H1 (cell line): Measurements from ENCODE around the gene RBM19. TPM values are rescaled to one million over a fixed set of nuclear protein-coding genes. Genes with fewer than 3 reads are reported as not detected.

Source experiments
- ATF3 ChIP-seq: IDR thresholded peaks from 2 replicates; pipeline ENCODE4 v1.6.1; 2011; ENCODE audit warnings: low read depth, mild to moderate bottlenecking, low read length; ENCODE audit not compliant: insufficient read depth
- BACH1 ChIP-seq: IDR thresholded peaks from 2 replicates; pipeline ENCODE4 v1.6.1; 2012; ENCODE audit warnings: low read length, improper control_type of control experiment
- GTF2F1 ChIP-seq: IDR thresholded peaks from 2 replicates; pipeline ENCODE4 v1.6.1; 2012; ENCODE audit warnings: low read depth, low read length, improper control_type of control experiment, borderline replicate concordance
- RAD21 ChIP-seq, 2 experiments: IDR thresholded peaks in 1 of 2; conservative IDR thresholded peaks in 1 of 2; 2 replicates each; pipeline ENCODE4 v1.6.1; 2011; ENCODE audit warnings: low read depth in 2 of 2, low read length in 2 of 2, improper control_type of control experiment in 1 of 2, inconsistent platforms in 1 of 2, mild to moderate bottlenecking in 1 of 2, moderate library complexity in 1 of 2
- ZNF274 ChIP-seq: IDR thresholded peaks from 2 replicates; pipeline ENCODE4 v1.7.0; 2012; ENCODE audit warnings: low read length, borderline replicate concordance; ENCODE audit errors: extremely low read depth
- polyA plus RNA-seq, 7 experiments: library from polyadenylated mRNA; depleted of rRNA in 3 of 7; stranded (reverse) in 5 of 7; unstranded in 2 of 7; fragments of >200 nt in 5 of 7; fragments of 200-250 nt in 2 of 7; gene quantifications; 1 replicate in 5 of 7; 2 replicates in 1 of 7; 4 replicates in 1 of 7; pipeline versions ENCODE4 v1.2.1 to v1.2.3, GENCODE V29; 2011 to 2013; ENCODE audit warnings: missing spikeins in 2 of 7, mixed read lengths in 2 of 7
- total RNA-seq: library from RNA; stranded (reverse); fragmentation: NEBNext Ultra II Directional; extraction: Animal tissue kit (Norgen Biotek cat#: 25700); gene quantifications from 2 replicates; pipeline ENCODE4 v1.2.1, GENCODE V29; 2021

Gene RBM19
- total and polyA plus RNA-seq, 2 of the 8 experiments (the other 6 are each of a cell fraction or from before 2014, with no cell fraction given), result 23.4 to 61.9 TPM

DNA sequence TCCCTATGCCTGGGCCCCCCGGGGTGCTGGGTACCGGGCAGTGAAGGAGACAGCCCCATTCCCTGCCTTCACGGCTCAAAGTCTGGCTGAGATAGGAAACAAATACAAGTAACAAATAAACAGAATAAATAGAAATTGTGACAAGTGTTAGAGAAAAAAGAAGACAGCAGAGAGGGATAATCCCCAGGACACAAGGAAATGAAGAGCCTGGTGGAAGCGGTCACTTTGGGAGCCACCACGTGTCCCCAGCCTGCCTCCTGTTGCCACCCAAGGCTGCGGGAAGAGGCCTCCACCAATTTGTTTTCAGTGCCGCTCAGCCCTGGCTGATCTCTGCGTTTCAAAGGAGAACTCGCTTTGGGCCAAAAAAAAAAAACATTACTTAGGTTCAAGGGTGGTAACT lies 31.2 kb downstream of the RBM19 start (continued):
- TF ChIP-seq ATF3 (no peak), RAD21 (IDR thresholded peaks at IDR 0.05 in 1 of 2, conservative IDR thresholded peaks at IDR 0.05 in 1 of 2; ENCODE audit: low read depth in 2 of 2, low read length in 2 of 2) (no peak), BACH1 (no peak), GTF2F1 (no peak), ZNF274 (no peak)
